LHCN-M2 (cell line): Measurements from ENCODE around the gene MFGE8. TPM values are rescaled to one million over a fixed set of nuclear protein-coding genes. Genes with fewer than 3 reads are reported as not detected.
"Not testable (repeated sequence)": the region's sequence is repeated elsewhere in the genome, so short reads cannot be mapped to it uniquely, and the experiment has no call there.

Source experiments
- DNase-seq: peaks from one replicate; pipeline ENCODE4 v3.0.0-alpha.2; 2012; ENCODE audit warnings: low read depth
- polyA plus RNA-seq: library from polyadenylated mRNA; unstranded; fragments of >200 nt; gene quantifications from one replicate; pipeline ENCODE4 v1.2.1, GENCODE V29; 2012; ENCODE audit warnings: missing spikeins
- total RNA-seq: library from RNA; depleted of rRNA; stranded (reverse); fragments of >200 nt; gene quantifications from 2 replicates; pipeline ENCODE4 v1.2.3, GENCODE V29; 2014; rRNA removed

MFGE8 gene
- total RNA-seq: 222 and 231 TPM in 2 replicates
- 278 TPM for polyA plus RNA-seq

- peak; percentile 76 for DNase-seq
Observed at GRCh38 chr15:88913017-88913849, at the start of gene MFGE8. MFGE8 (minus strand) TSS chr15:88913379; CDS start chr15:88913319, 60 bp downstream.

DNA sequence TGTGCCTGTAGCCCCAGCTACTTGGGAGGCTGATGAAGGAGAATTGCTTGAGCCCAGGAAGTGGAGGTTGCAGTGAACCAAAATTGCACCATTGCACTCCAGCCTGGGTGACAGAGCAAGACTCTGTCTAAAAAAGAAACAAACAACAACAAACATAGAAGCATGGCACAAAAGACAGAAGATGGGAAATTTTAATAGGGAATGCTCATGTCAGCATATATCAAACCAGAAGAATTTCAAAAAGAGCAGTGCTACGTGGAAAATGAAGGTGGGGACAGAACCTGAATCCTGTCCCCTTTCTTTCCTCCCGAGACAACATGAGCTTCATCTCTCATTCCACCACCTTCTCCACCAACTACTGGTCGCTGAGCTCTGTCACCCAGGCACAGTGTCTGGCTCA, 46.3 kb upstream of the MFGE8 start:
- no peak for DNase-seq

GRCh38 chr15:88956906-88957305, 43.7 kb upstream of the MFGE8 start:
- DNase-seq: peak; percentile 9

- no peak for DNase-seq
Observed at GRCh38 chr15:88956263-88956662, 43.1 kb upstream of the MFGE8 start.

GRCh38 chr15:88954431-88955277, 41.5 kb upstream of the MFGE8 start:
- DNase-seq: no peak

GRCh38 chr15:88950600-88951160, 37.5 kb upstream of the MFGE8 start:
- DNase-seq: no peak

- DNase-seq: no peak
Observed at GRCh38 chr15:88949734-88950400, 36.7 kb upstream of the MFGE8 start.

DNA sequence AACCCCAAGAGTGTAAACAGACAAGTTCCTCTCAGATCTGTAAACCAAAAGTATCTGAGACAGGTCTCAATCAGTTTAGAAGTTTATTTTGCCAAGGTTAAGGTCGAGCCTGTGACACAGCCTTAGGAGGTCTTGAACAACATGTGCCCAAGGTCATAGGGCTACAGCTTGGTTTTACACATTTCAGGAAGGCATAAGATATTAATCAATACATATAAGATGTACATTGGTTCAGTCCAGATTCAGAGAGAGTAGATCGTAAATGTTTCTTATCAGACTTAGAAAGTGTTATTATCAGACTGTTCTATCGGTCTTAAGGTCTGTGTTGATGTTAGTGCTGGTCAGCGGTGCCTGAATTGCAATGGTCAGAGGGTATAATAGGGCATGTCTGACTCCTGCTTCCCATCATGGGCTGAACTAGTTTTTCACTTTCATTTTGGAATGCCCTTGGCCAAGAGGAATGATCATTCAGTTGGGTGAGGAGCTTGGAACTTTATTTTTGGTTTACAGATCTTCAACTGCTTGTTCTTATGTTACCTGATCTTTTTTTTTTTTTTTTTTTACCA, 27.0 kb upstream of the MFGE8 start:
- DNase-seq: no peak

- no peak for DNase-seq
Observed at GRCh38 chr15:88939486-88939806, 26.3 kb upstream of the MFGE8 start.

DNA sequence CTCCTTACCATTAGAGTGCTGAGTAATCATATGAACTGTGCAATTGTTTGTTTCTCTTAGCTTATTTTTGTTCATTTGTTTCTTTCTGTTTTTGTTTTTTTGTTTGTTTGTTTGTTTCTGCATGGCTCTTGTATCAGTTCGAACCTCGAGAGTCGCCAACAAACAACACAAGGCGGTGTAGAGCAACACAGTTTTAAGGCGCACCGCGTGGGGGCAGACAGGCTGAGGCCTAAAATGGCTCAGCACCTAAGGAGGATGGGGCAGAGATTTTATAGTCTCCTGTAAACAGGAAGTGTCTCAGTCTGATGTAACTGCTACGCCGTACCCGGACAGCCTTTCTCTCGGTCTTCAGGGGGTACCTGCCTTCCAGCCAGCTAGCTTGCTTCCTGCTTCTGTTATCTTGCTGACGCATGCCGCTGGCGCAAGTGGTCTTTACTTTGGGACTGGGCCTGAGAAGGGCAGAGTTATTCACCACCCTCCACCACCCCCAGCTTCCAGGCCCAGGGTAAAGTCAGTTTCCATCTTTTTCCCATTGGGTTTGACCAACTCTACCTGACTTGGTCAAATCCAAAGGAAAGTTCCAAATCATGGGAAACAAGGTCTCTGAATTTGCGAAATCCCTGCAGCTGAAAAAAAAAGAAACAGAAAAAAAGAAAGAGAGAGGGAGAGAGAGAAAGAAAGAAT, 25.8 kb upstream of the MFGE8 start:
- DNase-seq: no peak

GRCh38 chr15:88934449-88934848, 21.3 kb upstream of the MFGE8 start:
- not testable (repeated sequence) for DNase-seq

- peak; percentile 21 for DNase-seq
Observed at GRCh38 chr15:88932875-88933330, 19.7 kb upstream of the MFGE8 start.

DNA sequence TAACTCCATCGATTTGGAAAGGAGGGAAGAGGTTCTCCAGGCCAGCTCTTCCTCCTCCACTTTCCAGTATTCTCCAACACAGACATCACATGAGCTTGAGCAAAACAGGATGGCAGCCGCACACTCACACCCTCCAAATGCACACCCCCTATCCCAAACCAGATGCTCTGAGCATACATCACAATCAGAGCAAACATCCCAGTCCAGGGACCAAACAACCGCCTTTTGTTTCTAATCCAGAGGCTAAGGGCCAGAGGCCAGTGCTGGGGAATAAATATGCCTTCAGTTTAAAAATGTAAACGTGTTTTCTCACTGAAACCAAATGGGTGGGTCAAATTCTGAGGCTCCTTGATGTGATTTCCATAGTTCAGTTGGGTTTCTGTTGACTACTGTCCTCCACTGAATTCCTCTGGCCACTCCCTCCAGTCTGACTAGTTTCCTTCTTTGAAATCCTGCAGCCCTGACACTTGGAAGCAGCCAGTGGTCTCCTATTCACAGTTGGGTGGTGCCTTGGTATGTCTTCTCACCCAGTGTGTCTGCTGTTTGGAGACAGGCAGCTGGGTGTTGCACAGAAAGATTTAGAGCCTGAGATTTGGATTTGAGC, 19.2 kb upstream of the MFGE8 start:
- DNase-seq: no peak

GRCh38 chr15:88930579-88930978, 17.4 kb upstream of the MFGE8 start:
- DNase-seq: no peak

- not testable (repeated sequence) for DNase-seq
Observed at GRCh38 chr15:88929358-88930098, 16.3 kb upstream of the MFGE8 start.

DNA sequence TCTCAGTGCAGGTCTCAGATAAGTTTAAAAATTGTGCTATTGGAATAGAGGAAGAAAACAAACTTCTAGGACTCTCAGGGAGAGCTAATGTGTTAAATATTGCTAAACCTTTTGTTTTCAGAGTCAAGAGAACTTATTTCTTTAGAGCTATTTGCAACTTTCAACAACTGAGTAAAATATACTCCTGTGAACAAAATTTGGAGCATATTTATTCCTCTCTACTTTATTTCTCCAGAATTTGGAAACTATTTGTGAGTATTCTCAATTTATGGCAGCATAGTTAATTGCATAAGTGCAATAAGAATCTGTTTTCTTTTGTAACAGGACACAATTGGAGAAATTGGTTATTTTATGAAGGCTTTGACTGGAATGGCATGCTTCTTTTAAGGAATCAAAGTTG, 15.0 kb upstream of the MFGE8 start:
- DNase-seq: not testable (repeated sequence)

DNA sequence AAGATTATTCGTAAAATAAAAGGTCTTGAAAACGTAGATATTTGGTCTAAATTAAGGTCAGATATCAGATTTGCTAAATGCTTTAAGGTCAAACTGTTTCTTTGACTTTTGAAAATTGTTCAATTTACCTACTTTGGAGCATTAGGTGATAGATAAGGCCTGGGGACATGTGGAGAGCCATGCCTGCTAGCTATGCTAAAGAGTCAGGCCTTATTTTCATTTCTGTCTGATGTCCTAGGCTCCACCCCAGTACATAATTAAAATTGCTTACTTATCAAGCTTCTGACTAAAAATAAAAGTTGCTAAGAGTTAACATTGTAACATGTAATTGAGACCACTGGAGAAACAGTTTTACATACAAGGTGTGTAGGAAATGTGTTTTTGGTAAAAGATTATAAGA, 12.5 kb upstream of the MFGE8 start:
- DNase-seq: not testable (repeated sequence)

- DNase-seq: peak; percentile 80
Observed at GRCh38 chr15:88920892-88921435, 7.8 kb upstream of the MFGE8 start.

DNA sequence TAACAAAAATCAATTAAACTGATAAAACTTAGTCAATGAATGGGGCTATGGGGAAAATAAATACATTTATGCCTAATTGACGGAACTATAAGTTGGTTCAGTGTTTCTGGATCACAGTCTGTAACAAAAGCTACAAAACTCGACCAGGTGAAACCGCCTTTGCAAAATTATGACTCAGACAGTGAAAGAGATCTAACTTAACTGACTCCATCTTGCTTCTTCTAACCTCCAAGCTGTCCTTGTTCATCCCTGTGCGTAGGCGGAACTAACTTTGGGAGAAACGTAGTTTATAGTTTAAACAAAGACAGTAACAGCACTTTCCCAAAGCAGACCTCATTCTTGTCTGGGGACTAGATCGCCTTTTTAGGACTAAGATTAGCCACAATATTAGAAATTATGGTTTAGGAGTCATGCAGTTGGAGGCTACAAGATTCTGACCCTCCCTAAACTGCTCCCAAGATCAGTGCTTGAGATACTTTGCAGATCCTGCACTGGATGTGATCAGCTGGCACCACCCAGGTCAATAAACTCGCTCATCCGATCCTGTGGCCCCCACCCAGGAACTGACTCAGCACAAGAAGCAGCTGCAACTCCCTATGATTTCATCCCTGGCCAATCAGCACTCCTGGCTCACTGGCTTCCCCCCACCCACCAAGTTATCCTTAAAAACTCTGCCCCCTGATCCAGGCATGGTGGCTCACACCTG, 7.2 kb upstream of the MFGE8 start:
- DNase-seq: peak; percentile 82
